ENCODE measurements around the gene TUBGCP2. TPM values are rescaled to one million over a fixed set of nuclear protein-coding genes. Genes with fewer than 3 reads are reported as not detected.

The TUBGCP2 gene
- total and polyA plus RNA-seq, 2 of the 13 experiments (the other 11 are each of a cell fraction or from before 2014, with no cell fraction given) = 21.3 to 34.5 TPM

DNA sequence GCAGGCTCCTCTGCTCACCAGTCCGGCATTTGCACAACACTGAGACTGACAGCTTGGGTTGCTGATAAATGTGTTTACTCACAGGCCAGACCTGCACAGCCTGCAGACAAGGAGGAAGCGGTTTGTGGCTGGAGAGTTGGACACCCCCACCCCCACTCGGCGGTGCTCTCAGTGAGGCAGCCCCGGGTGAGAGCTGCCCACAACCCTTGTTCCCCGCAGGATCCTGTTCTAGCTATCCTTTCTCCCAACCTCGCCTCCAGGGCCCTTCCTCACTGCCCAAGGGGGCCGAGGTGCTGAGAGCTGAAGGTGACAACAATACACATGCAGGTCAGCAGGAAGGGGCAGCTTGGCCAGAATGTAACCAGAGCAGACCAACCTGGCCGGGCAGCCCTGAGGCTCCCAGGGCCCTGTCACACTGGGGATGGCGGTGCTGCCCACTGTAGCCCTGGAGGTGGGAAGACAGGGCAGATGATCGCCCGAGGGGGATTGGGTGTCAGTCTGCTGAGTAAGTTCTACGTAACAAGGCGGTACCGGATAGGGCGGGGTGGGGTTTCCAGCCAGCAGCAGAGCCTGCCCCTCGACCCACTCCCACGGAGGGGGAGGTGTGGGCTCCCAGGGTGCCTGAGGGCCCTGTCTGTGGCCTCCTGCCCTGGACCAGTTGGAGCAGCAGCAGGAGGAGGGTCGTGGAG lies 30.0 kb downstream of the TUBGCP2 start (continued):
- TF ChIP-seq ZFP62 (CRISPR knock-in tag; IDR thresholded peaks at IDR 0.05) = no peak
- no peak for TF ChIP-seq ZFAT (CRISPR knock-in tag; conservative IDR thresholded peaks at IDR 0.05)
- TF ChIP-seq, protein P1, sequence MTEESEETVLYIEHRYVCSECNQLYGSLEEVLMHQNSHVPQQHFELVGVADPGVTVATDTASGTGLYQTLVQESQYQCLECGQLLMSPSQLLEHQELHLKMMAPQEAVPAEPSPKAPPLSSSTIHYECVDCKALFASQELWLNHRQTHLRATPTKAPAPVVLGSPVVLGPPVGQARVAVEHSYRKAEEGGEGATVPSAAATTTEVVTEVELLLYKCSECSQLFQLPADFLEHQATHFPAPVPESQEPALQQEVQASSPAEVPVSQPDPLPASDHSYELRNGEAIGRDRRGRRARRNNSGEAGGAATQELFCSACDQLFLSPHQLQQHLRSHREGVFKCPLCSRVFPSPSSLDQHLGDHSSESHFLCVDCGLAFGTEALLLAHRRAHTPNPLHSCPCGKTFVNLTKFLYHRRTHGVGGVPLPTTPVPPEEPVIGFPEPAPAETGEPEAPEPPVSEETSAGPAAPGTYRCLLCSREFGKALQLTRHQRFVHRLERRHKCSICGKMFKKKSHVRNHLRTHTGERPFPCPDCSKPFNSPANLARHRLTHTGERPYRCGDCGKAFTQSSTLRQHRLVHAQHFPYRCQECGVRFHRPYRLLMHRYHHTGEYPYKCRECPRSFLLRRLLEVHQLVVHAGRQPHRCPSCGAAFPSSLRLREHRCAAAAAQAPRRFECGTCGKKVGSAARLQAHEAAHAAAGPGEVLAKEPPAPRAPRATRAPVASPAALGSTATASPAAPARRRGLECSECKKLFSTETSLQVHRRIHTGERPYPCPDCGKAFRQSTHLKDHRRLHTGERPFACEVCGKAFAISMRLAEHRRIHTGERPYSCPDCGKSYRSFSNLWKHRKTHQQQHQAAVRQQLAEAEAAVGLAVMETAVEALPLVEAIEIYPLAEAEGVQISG (CRISPR knock-in tag; IDR thresholded peaks at IDR 0.05) = 0 out of 2 replicates have a peak, but pooled peaks have one; percentile 39
- TF ChIP-seq CBX1 (IDR thresholded peaks at IDR 0.05; ENCODE audit: low read depth) = no peak
- no peak for TF ChIP-seq SCMH1 (CRISPR knock-in tag; IDR thresholded peaks at IDR 0.05; ENCODE audit: borderline replicate concordance)
- no peak for TF ChIP-seq BRD4 (CRISPR knock-in tag; IDR thresholded peaks at IDR 0.05)
- TF ChIP-seq ZEB1 (IDR thresholded peaks at IDR 0.05; ENCODE audit: insufficient replicate concordance, low read depth) = no peak
- peak; percentile 43; the same call in 1 of the 2 replicates for TF ChIP-seq ZBTB20 (CRISPR knock-in tag; IDR thresholded peaks at IDR 0.05; ENCODE audit: borderline replicate concordance, low read depth)
- peak; percentile 2; the same call in 1 of the 2 replicates for TF ChIP-seq CREM (IDR thresholded peaks at IDR 0.05)
- no peak for TF ChIP-seq CREM (CRISPR knock-in tag; IDR thresholded peaks at IDR 0.05)
- TF ChIP-seq SOX5 (CRISPR knock-in tag; IDR thresholded peaks at IDR 0.05; ENCODE audit: borderline replicate concordance) = no peak
- TF ChIP-seq MEIS2 (CRISPR knock-in tag; IDR thresholded peaks at IDR 0.05) = peak; percentile 96
- no peak for TF ChIP-seq ZNF773 (CRISPR knock-in tag; IDR thresholded peaks at IDR 0.05; ENCODE audit: borderline replicate concordance)
- TF ChIP-seq, protein P2, sequence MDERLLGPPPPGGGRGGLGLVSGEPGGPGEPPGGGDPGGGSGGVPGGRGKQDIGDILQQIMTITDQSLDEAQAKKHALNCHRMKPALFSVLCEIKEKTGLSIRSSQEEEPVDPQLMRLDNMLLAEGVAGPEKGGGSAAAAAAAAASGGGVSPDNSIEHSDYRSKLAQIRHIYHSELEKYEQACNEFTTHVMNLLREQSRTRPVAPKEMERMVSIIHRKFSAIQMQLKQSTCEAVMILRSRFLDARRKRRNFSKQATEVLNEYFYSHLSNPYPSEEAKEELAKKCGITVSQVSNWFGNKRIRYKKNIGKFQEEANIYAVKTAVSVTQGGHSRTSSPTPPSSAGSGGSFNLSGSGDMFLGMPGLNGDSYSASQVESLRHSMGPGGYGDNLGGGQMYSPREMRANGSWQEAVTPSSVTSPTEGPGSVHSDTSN (CRISPR knock-in tag; IDR thresholded peaks at IDR 0.05) = peak; percentile 72; the same call in 1 of the 2 replicates
- TF ChIP-seq, protein P3, sequence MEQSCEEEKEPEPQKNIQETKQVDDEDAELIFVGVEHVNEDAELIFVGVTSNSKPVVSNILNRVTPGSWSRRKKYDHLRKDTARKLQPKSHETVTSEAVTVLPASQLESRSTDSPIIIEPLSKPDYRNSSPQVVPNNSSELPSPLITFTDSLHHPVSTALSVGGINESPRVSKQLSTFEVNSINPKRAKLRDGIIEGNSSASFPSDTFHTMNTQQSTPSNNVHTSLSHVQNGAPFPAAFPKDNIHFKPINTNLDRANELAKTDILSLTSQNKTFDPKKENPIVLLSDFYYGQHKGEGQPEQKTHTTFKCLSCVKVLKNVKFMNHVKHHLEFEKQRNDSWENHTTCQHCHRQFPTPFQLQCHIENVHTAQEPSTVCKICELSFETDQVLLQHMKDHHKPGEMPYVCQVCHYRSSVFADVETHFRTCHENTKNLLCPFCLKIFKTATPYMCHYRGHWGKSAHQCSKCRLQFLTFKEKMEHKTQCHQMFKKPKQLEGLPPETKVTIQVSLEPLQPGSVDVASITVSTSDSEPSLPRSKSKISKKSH (CRISPR knock-in tag; IDR thresholded peaks at IDR 0.05; ENCODE audit: borderline replicate concordance) = no peak
- no peak for TF ChIP-seq RARG (CRISPR knock-in tag; IDR thresholded peaks at IDR 0.05; ENCODE audit: low read depth)
- TF ChIP-seq, protein P4, sequence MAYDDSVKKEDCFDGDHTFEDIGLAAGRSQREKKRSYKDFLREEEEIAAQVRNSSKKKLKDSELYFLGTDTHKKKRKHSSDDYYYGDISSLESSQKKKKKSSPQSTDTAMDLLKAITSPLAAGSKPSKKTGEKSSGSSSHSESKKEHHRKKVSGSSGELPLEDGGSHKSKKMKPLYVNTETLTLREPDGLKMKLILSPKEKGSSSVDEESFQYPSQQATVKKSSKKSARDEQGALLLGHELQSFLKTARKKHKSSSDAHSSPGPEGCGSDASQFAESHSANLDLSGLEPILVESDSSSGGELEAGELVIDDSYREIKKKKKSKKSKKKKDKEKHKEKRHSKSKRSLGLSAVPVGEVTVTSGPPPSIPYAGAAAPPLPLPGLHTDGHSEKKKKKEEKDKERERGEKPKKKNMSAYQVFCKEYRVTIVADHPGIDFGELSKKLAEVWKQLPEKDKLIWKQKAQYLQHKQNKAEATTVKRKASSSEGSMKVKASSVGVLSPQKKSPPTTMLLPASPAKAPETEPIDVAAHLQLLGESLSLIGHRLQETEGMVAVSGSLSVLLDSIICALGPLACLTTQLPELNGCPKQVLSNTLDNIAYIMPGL (CRISPR knock-in tag; IDR thresholded peaks at IDR 0.05; ENCODE audit: borderline replicate concordance in 1 of 2, low read depth in 1 of 2) = no peak
- TF ChIP-seq ZNF335 (CRISPR knock-in tag; IDR thresholded peaks at IDR 0.05) = no peak
- no peak for TF ChIP-seq MYNN (CRISPR knock-in tag; IDR thresholded peaks at IDR 0.05; ENCODE audit: low read depth)
- no peak for TF ChIP-seq HNF4A (CRISPR knock-in tag; IDR thresholded peaks at IDR 0.05)
- TF ChIP-seq ZNF383 (CRISPR knock-in tag; IDR thresholded peaks at IDR 0.05; ENCODE audit: borderline replicate concordance) = no peak
- no peak for TF ChIP-seq TRIM24 (CRISPR knock-in tag; IDR thresholded peaks at IDR 0.05)
- no peak for TF ChIP-seq PHF5A (CRISPR knock-in tag; IDR thresholded peaks at IDR 0.05; ENCODE audit: low read depth, unreplicated experiment)
